ENCODE data around the gene BPIFB4.
"Not testable (repeated sequence)": the region's sequence is repeated elsewhere in the genome, so short reads cannot be mapped to it uniquely, and the experiment has no call there.

BPIFB4 gene

DNA sequence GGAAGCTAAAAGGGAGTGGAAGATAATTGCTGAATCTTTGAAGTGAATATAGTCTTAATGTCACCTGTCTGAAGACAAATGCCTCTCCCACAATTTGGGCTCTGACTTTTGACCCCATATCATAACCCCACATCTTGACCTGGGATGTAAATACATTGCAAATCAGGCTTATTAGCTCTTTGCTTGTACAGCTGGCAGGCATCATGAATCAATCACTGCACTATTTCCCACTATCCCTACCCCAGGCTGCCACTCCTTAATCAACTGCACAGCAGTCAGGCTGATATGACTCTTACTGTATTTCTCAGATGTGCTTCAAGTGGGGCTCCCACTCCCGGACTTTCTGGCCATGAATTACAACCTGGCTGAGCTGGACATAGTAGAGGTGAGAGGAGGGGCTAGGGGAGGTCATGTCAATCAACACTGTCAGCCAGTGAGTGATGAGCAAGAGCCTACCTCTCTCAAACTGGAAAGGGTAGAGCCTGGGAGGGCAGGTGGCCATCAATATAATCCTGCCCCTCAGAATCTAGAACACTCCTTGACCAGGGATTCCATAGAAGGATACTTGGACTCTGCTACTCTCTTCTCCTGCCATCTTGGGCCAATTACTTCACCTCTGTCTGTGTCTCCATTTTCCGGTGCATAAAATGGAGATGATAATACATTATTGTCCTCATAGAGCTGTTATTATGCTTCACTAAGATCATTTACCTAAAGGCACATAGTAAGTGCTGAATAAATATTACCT, 36.3 kb upstream of the BPIFB4 start:
- no peaks in the 10 kb centered on the region for H3K9me3 ChIP-seq (ENCODE audit: control insufficient read depth, insufficient read depth, low read length)
- WGBS (ENCODE audit: insufficient coverage, insufficient read length) = no CpG with 5 or more reads among the region's 2 CpGs
- H3K4me3 ChIP-seq (ENCODE audit: low read length) = no peak overlapping the region
- DNase-seq (ENCODE audit: low read depth, low spot score) = no peak
- H3K27me3 ChIP-seq (ENCODE audit: control insufficient read depth, insufficient read depth, low read length) = no peaks in the 10 kb centered on the region
- no peaks in the 10 kb centered on the region for H3K4me1 ChIP-seq (ENCODE audit: control insufficient read depth, insufficient read depth, low read length)
- no peak overlapping the region for H3K27ac ChIP-seq (ENCODE audit: low read length)
- H3K36me3 ChIP-seq (ENCODE audit: control insufficient read depth, insufficient read depth, low read length) = no peaks in the 10 kb centered on the region

GRCh38 chr20:33043731-33044181, 35.7 kb upstream of the BPIFB4 start:
- no peak overlapping the region for H3K27ac ChIP-seq (ENCODE audit: low read length)
- no peaks in the 10 kb centered on the region for H3K9me3 ChIP-seq (ENCODE audit: control insufficient read depth, insufficient read depth, low read length)
- H3K4me1 ChIP-seq (ENCODE audit: control insufficient read depth, insufficient read depth, low read length) = no peaks in the 10 kb centered on the region
- H3K27me3 ChIP-seq (ENCODE audit: control insufficient read depth, insufficient read depth, low read length) = no peaks in the 10 kb centered on the region
- H3K4me3 ChIP-seq (ENCODE audit: low read length) = no peak overlapping the region
- no peaks in the 10 kb centered on the region for H3K36me3 ChIP-seq (ENCODE audit: control insufficient read depth, insufficient read depth, low read length)
- WGBS (ENCODE audit: insufficient coverage, insufficient read length) = no CpG with 5 or more reads among the region's 1 CpG
- DNase-seq (ENCODE audit: low read depth, low spot score) = no peak

- not testable (repeated sequence) for H3K4me3 ChIP-seq (ENCODE audit: low read length); H3K9me3 ChIP-seq (ENCODE audit: control insufficient read depth, insufficient read depth, low read length); DNase-seq (ENCODE audit: low read depth, low spot score); H3K36me3 ChIP-seq (ENCODE audit: control insufficient read depth, insufficient read depth, low read length); H3K27me3 ChIP-seq (ENCODE audit: control insufficient read depth, insufficient read depth, low read length); H3K4me1 ChIP-seq (ENCODE audit: control insufficient read depth, insufficient read depth, low read length); H3K27ac ChIP-seq (ENCODE audit: low read length)
- WGBS (ENCODE audit: insufficient coverage, insufficient read length) = no CpG with 5 or more reads among the region's 15 CpGs
Measured at GRCh38 chr20:33045129-33045721, 34.2 kb upstream of the BPIFB4 start.

- WGBS (ENCODE audit: insufficient coverage, insufficient read length) = no CpG with 5 or more reads among the region's 3 CpGs
- Histone ChIP-seq H3K4me1 (ENCODE audit: control insufficient read depth, insufficient read depth, low read length) (no peaks in the 10 kb centered on the region), H3K27me3 (ENCODE audit: control insufficient read depth, insufficient read depth, low read length) (no peaks in the 10 kb centered on the region), H3K27ac (ENCODE audit: low read length) (no peak overlapping the region), H3K4me3 (ENCODE audit: low read length) (no peak overlapping the region), H3K9me3 (ENCODE audit: control insufficient read depth, insufficient read depth, low read length) (no peaks in the 10 kb centered on the region), H3K36me3 (ENCODE audit: control insufficient read depth, insufficient read depth, low read length) (no peaks in the 10 kb centered on the region)
- DNase-seq (ENCODE audit: low read depth, low spot score) = no peak
Measured at GRCh38 chr20:33046412-33046811, 33.0 kb upstream of the BPIFB4 start.

DNA sequence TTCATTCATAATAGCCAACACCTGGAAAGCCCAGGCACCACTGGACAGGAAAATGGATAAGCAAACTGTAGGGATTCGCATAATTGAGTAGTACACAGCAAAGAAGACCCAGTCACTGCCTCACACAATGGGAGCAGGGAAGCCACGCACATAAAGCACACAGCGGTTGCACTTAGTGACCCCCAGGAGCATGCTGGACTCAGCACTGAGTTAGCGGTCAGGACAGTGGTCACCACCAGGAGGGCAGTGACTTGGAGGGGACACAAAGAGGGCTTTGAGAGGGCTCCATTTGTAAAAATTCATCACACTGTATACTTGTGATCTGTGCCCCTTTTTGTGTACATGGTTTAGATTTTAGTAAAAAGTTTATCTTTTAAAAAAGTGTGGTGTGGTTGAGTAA, 28.1 kb upstream of the BPIFB4 start:
- Histone ChIP-seq H3K27me3 (ENCODE audit: control insufficient read depth, insufficient read depth, low read length) (no peaks in the 10 kb centered on the region), H3K27ac (ENCODE audit: low read length) (no peak overlapping the region), H3K4me1 (ENCODE audit: control insufficient read depth, insufficient read depth, low read length) (no peaks in the 10 kb centered on the region), H3K9me3 (ENCODE audit: control insufficient read depth, insufficient read depth, low read length) (no peaks in the 10 kb centered on the region), H3K4me3 (ENCODE audit: low read length) (no peak overlapping the region), H3K36me3 (ENCODE audit: control insufficient read depth, insufficient read depth, low read length) (no peaks in the 10 kb centered on the region)
- WGBS (ENCODE audit: insufficient coverage, insufficient read length) = no CpG with 5 or more reads among the region's 4 CpGs
- no peak for DNase-seq (ENCODE audit: low read depth, low spot score)

DNA sequence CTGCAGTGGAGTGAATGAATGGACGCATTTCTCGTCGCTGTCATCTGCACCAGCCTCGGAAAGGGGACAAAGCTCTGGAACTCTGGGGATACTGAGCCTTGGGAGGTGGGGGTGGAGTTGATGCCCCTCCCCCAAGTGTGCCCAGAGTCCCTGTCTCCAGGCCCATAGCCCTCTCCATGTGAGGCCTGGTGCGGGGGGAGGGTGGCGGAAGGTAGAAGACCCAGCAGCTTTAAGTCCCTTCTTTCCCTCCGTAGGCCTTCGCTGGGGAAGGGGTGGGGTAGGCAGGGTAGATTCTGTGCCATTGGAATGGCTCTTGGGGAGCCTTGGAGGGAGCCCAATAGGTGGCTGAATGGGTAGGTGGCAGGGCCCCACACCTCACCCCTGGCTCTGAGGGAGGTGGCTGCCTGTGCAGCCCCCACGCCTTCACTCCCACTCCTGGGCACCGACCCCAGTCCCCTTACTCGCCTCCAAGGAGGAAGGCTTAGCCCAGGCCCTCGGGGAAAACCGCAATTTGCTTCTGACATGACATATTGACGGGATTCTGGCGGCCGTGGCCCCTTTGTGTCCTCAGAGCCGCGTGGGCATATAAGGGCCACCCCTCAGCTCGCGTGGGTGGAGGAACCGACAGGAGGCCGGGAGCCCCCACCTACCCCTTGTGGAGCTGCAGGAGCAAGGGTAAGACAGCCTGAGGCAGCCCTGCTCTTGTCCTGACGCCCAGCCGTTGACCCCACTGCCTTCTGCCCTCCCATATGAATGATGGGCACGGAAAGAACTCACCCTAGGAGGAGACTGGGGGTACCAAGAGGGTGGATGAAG, 25.9 kb upstream of the BPIFB4 start, which contains the start of gene BPIFB3:
TSS of gene BPIFB3 (plus strand) at position 613 of the 816 bp plus-strand sequence. CDS start 1,533 bp downstream, outside the sequence.
- DNase-seq (ENCODE audit: low read depth, low spot score) = no peak
- H3K27me3 ChIP-seq (ENCODE audit: control insufficient read depth, insufficient read depth, low read length) = no peaks in the 10 kb centered on the region
- H3K4me3 ChIP-seq (ENCODE audit: low read length) = no peak within 1 kb of the TSS
- H3K9me3 ChIP-seq (ENCODE audit: control insufficient read depth, insufficient read depth, low read length) = no peaks in the 10 kb centered on the region
- no peaks in the 10 kb centered on the region for H3K4me1 ChIP-seq (ENCODE audit: control insufficient read depth, insufficient read depth, low read length)
- H3K36me3 ChIP-seq (ENCODE audit: control insufficient read depth, insufficient read depth, low read length) = no peaks in the 10 kb centered on the region
- no peak within 1 kb of the TSS for H3K27ac ChIP-seq (ENCODE audit: low read length)
- WGBS (ENCODE audit: insufficient coverage, insufficient read length) = no CpG with 5 or more reads among the region's 25 CpGs

DNA sequence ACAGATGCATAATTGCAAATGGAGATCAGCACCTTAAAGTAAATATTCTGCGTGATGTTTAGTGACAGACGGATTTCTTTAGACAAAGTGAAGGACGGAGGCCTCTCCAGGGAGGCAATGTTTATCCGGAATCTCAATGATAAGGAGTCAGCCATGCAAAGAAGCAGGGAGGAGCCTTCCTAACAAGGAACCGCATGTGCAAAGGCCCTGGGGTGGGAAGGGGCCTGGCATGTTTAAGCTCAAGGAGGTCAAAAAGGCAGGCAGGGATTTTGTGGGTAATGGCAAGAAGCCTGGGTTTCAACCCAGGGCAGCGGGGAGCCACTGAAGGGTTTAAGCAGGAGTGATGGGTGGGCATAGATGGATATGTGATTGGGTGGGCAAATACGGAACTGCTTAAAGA, 25.1 kb upstream of the BPIFB4 start:
- WGBS (ENCODE audit: insufficient coverage, insufficient read length) = no CpG with 5 or more reads among the region's 7 CpGs
- no peak overlapping the region for H3K4me3 ChIP-seq (ENCODE audit: low read length)

DNA sequence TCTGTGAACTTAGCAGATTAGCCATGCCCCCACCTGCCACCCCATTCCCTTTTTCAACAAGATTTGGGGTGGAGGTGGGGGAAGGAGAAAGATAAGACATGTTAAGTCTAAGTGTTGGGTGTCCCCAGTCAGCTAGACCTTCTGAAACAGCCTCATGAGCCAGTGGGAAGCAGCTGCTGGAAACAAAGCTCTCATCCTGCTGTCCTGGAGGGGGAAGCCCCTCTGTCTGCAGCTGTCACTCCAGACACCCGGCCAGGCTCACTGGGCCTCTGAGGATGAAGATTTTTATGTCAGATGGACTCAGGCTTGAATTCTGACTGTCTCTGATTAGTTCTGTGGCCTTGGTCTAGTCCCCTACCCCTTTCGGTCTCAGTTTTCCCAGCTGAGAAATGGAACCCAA, 24.7 kb upstream of the BPIFB4 start:
- WGBS (ENCODE audit: insufficient coverage, insufficient read length) = no CpG with 5 or more reads among the region's 2 CpGs
- Histone ChIP-seq H3K4me1 (ENCODE audit: control insufficient read depth, insufficient read depth, low read length) (no peaks in the 10 kb centered on the region), H3K27ac (ENCODE audit: low read length) (no peak overlapping the region), H3K36me3 (ENCODE audit: control insufficient read depth, insufficient read depth, low read length) (no peaks in the 10 kb centered on the region), H3K4me3 (ENCODE audit: low read length) (no peak overlapping the region), H3K9me3 (ENCODE audit: control insufficient read depth, insufficient read depth, low read length) (no peaks in the 10 kb centered on the region), H3K27me3 (ENCODE audit: control insufficient read depth, insufficient read depth, low read length) (no peaks in the 10 kb centered on the region)
- DNase-seq (ENCODE audit: low read depth, low spot score) = no peak

More for the DNA sequence above, 25.1 kb upstream of the BPIFB4 start:
- H3K27me3 ChIP-seq (ENCODE audit: control insufficient read depth, insufficient read depth, low read length) = no peaks in the 10 kb centered on the region
- no peaks in the 10 kb centered on the region for H3K9me3 ChIP-seq (ENCODE audit: control insufficient read depth, insufficient read depth, low read length)
- no peak for DNase-seq (ENCODE audit: low read depth, low spot score)
- H3K4me1 ChIP-seq (ENCODE audit: control insufficient read depth, insufficient read depth, low read length) = no peaks in the 10 kb centered on the region
- H3K27ac ChIP-seq (ENCODE audit: low read length) = no peak overlapping the region
- H3K36me3 ChIP-seq (ENCODE audit: control insufficient read depth, insufficient read depth, low read length) = no peaks in the 10 kb centered on the region

GRCh38 chr20:33059136-33059535, 20.3 kb upstream of the BPIFB4 start:
- Histone ChIP-seq H3K4me1 (ENCODE audit: control insufficient read depth, insufficient read depth, low read length) (no peaks in the 10 kb centered on the region), H3K9me3 (ENCODE audit: control insufficient read depth, insufficient read depth, low read length) (no peaks in the 10 kb centered on the region), H3K36me3 (ENCODE audit: control insufficient read depth, insufficient read depth, low read length) (no peaks in the 10 kb centered on the region), H3K27me3 (ENCODE audit: control insufficient read depth, insufficient read depth, low read length) (no peaks in the 10 kb centered on the region), H3K27ac (ENCODE audit: low read length) (no peak overlapping the region), H3K4me3 (ENCODE audit: low read length) (no peak overlapping the region)
- no CpG with 5 or more reads among the region's 7 CpGs for WGBS (ENCODE audit: insufficient coverage, insufficient read length)
- no peak for DNase-seq (ENCODE audit: low read depth, low spot score)

DNA sequence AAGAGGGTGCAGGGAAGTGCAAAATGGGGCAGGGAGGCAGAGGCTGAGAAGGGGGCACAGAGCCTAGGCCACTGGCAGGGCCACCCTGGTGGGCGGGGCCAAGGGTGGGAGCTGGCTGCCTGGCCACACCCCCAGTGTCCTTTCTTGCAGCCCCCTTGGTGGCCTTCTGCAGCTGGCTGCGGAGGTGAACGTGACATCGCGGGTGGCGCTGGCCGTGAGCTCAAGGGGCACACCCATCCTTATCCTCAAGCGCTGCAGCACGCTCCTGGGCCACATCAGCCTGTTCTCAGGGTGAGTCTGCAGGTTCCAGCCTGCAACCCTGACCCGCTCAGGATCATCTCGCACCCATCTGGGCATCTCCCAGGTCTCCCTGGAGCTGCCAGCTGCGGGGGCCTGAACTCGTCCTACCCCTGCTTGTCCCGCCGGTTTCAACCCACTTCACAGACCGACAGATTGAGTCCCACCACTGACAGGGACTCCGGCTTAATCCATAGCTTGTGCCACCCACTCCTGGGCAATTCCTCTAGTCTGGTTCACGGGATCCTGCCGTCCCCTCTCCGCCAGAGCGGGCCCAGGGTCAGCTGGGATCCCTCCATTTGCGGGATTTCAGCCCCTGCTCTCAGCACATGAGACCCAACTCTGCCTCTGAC, 19.6 kb upstream of the BPIFB4 start:
- H3K27ac ChIP-seq (ENCODE audit: low read length) = no peak overlapping the region
- H3K4me1 ChIP-seq (ENCODE audit: control insufficient read depth, insufficient read depth, low read length) = no peaks in the 10 kb centered on the region
- no peaks in the 10 kb centered on the region for H3K36me3 ChIP-seq (ENCODE audit: control insufficient read depth, insufficient read depth, low read length)
- H3K27me3 ChIP-seq (ENCODE audit: control insufficient read depth, insufficient read depth, low read length) = no peaks in the 10 kb centered on the region
- DNase-seq (ENCODE audit: low read depth, low spot score) = no peak
- no CpG with 5 or more reads among the region's 22 CpGs for WGBS (ENCODE audit: insufficient coverage, insufficient read length)
- H3K9me3 ChIP-seq (ENCODE audit: control insufficient read depth, insufficient read depth, low read length) = no peaks in the 10 kb centered on the region
- H3K4me3 ChIP-seq (ENCODE audit: low read length) = no peak overlapping the region
